ENCODE measurements around the gene NUDT8.
"Not testable (repeated sequence)": the region's sequence is repeated elsewhere in the genome, so short reads cannot be mapped to it uniquely, and the experiment has no call there.

Gene NUDT8

GRCh38 chr11:67611165-67611564 lies 18.6 kb downstream of the NUDT8 start:
- DNase-seq = no peak

- DNase-seq = no peak
Measured at GRCh38 chr11:67610302-67610868, 19.4 kb downstream of the NUDT8 start.

GRCh38 chr11:67609316-67609715 lies 20.4 kb downstream of the NUDT8 start:
- no peak for DNase-seq

GRCh38 chr11:67608486-67608885 lies 21.3 kb downstream of the NUDT8 start:
- DNase-seq = no peak

GRCh38 chr11:67607507-67607906 lies 22.2 kb downstream of the NUDT8 start:
- DNase-seq = no peak

- DNase-seq = peak; percentile 81
Measured at GRCh38 chr11:67606492-67607295, 23.0 kb downstream of the NUDT8 start, which contains the start of gene NDUFV1. TSS of gene NDUFV1 (plus strand) at chr11:67606936. CDS start at chr11:67607005, 69 bp downstream.

GRCh38 chr11:67606093-67606491 lies 23.6 kb downstream of the NUDT8 start:
- DNase-seq = no peak

GRCh38 chr11:67605231-67606011 lies 24.3 kb downstream of the NUDT8 start:
- no peak for DNase-seq

GRCh38 chr11:67604815-67605214 lies 24.9 kb downstream of the NUDT8 start:
- DNase-seq = no peak

- DNase-seq = not testable (repeated sequence)
Measured at GRCh38 chr11:67604119-67604518, 25.6 kb downstream of the NUDT8 start.

- no peak for DNase-seq
Measured at GRCh38 chr11:67601098-67601497, 28.6 kb downstream of the NUDT8 start.

GRCh38 chr11:67600324-67601029 lies 29.3 kb downstream of the NUDT8 start:
- no peak for DNase-seq

- DNase-seq = no peak
Measured at GRCh38 chr11:67599149-67599548, 30.6 kb downstream of the NUDT8 start.

GRCh38 chr11:67597963-67598362 lies 31.8 kb downstream of the NUDT8 start:
- DNase-seq = not testable (repeated sequence)

- DNase-seq = not testable (repeated sequence)
Measured at GRCh38 chr11:67597458-67597857, 32.3 kb downstream of the NUDT8 start.

GRCh38 chr11:67596753-67597300 lies 32.9 kb downstream of the NUDT8 start:
- DNase-seq = no peak

- DNase-seq = no peak
Measured at GRCh38 chr11:67594480-67594879, 35.3 kb downstream of the NUDT8 start.

- no peak for DNase-seq
Measured at GRCh38 chr11:67593565-67593905, 36.2 kb downstream of the NUDT8 start.

GRCh38 chr11:67592880-67593564 lies 36.7 kb downstream of the NUDT8 start:
- DNase-seq = no peak

GRCh38 chr11:67588899-67589415 lies 40.8 kb downstream of the NUDT8 start:
- DNase-seq = not testable (repeated sequence)

- DNase-seq = no peak
Measured at GRCh38 chr11:67588136-67588503, 41.6 kb downstream of the NUDT8 start.

Measured in NCI-H1694 (cell line).